GM18861 (cell line): ENCODE measurements around the gene OLFM2.

Experiments
- ATAC-seq: cut with Tn5 transposase; IDR thresholded peaks from one replicate; pipeline ENCODE4 v1.9.1; 2021; ENCODE audit not compliant: unreplicated experiment

OLFM2 gene

GRCh38 chr19:9910625-9911024 is 25.7 kb downstream of the OLFM2 start:
- ATAC-seq, result no peak

GRCh38 chr19:9909251-9909650 is 27.1 kb downstream of the OLFM2 start:
- ATAC-seq, result no peak

- ATAC-seq, result no peak
Observed at GRCh38 chr19:9906475-9907087, 29.7 kb downstream of the OLFM2 start.

- no peak for ATAC-seq
Observed at GRCh38 chr19:9903336-9903735, 33.0 kb downstream of the OLFM2 start.

- no peak for ATAC-seq
Observed at GRCh38 chr19:9901642-9902041, 34.7 kb downstream of the OLFM2 start.

GRCh38 chr19:9901020-9901419 is 35.3 kb downstream of the OLFM2 start:
- no peak for ATAC-seq

GRCh38 chr19:9891609-9892373 is 44.5 kb downstream of the OLFM2 start:
- ATAC-seq, result no peak

GRCh38 chr19:9885077-9885552 is 51.2 kb downstream of the OLFM2 start:
- no peak for ATAC-seq

- no peak for ATAC-seq
Observed at GRCh38 chr19:9883764-9884163, 52.6 kb downstream of the OLFM2 start.

- ATAC-seq, result no peak
Observed at GRCh38 chr19:9883231-9883758, 53.0 kb downstream of the OLFM2 start.

- no peak for ATAC-seq
Observed at GRCh38 chr19:9881720-9882119, 54.6 kb downstream of the OLFM2 start.

GRCh38 chr19:9878511-9879196 is 57.7 kb downstream of the OLFM2 start:
- ATAC-seq, result no peak

- no peak for ATAC-seq
Observed at GRCh38 chr19:9877780-9878510, 58.4 kb downstream of the OLFM2 start.

GRCh38 chr19:9875796-9876195 is 60.5 kb downstream of the OLFM2 start:
- no peak for ATAC-seq

GRCh38 chr19:9875031-9875627 is 61.2 kb downstream of the OLFM2 start:
- ATAC-seq, result no peak

GRCh38 chr19:9872618-9873242 is 63.6 kb downstream of the OLFM2 start:
- no peak for ATAC-seq

- no peak for ATAC-seq
Observed at GRCh38 chr19:9871626-9872338, 64.5 kb downstream of the OLFM2 start.

GRCh38 chr19:9868983-9869617 is 67.2 kb downstream of the OLFM2 start:
- no peak for ATAC-seq
